A549 treated with AZD2906 at 1 μM for 4 hours (cell line): ENCODE measurements around the gene EPOP. TPM values are rescaled to one million over a fixed set of nuclear protein-coding genes. Genes with fewer than 3 reads are reported as not detected.

Experiments
- total RNA-seq: library from RNA; stranded (reverse); fragments of 200-300 nt; extraction: Qiagen RNA extraction; gene quantifications from 5 replicates; pipeline ENCODE4 v1.2.3, GENCODE V29; 2022

The EPOP gene
- total RNA-seq: 9.7 to 12.9 TPM (median 12.0 TPM) in 5 replicates

GRCh38 chr17:38674749-38675615 lies at the start of gene EPOP:
EPOP (minus strand) TSS chr17:38674957; CDS start chr17:38674495, 462 bp downstream.

GRCh38 chr17:38704606-38705522 lies 30.1 kb upstream of the EPOP start, which contains the start of gene MLLT6:
MLLT6 (plus strand) TSS chr17:38705273; CDS start chr17:38705633, 360 bp downstream.

Other genes starting within 250 kb of the EPOP start
- 55.8 to 72.5 TPM (median 63.4 TPM) in 5 replicates for gene ARHGAP23, start 246.5 kb downstream of the EPOP start, total RNA-seq
- 1.3 to 3.5 TPM (median 2.6 TPM) in 5 replicates for gene SRCIN1, start 69.0 kb downstream of the EPOP start, total RNA-seq
- 23.4 to 30.4 TPM (median 25.0 TPM) in 5 replicates for gene MLLT6, start 30.3 kb upstream of the EPOP start, total RNA-seq
- 43.2 to 102 TPM (median 95.5 TPM) in 5 replicates for gene CISD3, start 55.4 kb upstream of the EPOP start, total RNA-seq
- 32.8 to 60.3 TPM (median 58.9 TPM) in 5 replicates for gene PCGF2, start 73.4 kb upstream of the EPOP start, total RNA-seq
- 343 to 455 TPM (median 427 TPM) in 5 replicates for gene PSMB3, start 77.8 kb upstream of the EPOP start, total RNA-seq
- gene PIP4K2B, start 124.6 kb upstream of the EPOP start, total RNA-seq: 37.9 to 41.0 TPM (median 38.2 TPM) in 5 replicates
- gene CWC25, start 150.4 kb upstream of the EPOP start, total RNA-seq: 20.1 to 27.4 TPM (median 21.2 TPM) in 5 replicates
- gene RPL23, start 178.8 kb upstream of the EPOP start, total RNA-seq: 2,603 to 2,797 TPM (median 2,659 TPM) in 5 replicates
- 239 to 256 TPM (median 252 TPM) in 5 replicates for gene LASP1, start 195.1 kb upstream of the EPOP start, total RNA-seq